IMR-90 (cell line): ENCODE measurements around the gene CSE1L. TPM values are rescaled to one million over a fixed set of nuclear protein-coding genes. Genes with fewer than 3 reads are reported as not detected.

ENCODE experiments used
- ATAC-seq: fragments of 200-7000 bp; cut with Tn5 transposase; 2 replicates; pipeline ENCODE4 v1.9.1; 2020; ENCODE audit warnings: low read depth, mild to moderate bottlenecking, moderate library complexity
- BruUV-seq: library from RNA; stranded (reverse); fragments of 400-500 nt; replicated peaks from 2 replicates; lab custom pipeline; 2021; lab: Mats Ljungman, UMichigan
- CTCF ChIA-PET: fragments of 300-600 bp; formaldehyde crosslinking; extraction: SDS; loops from one replicate; lab custom pipeline; 2021; ENCODE audit warnings: antibody characterized with exemption; lab: Yijun Ruan, JAX
- POLR2A ChIA-PET: fragments of 300-600 bp; sonication (Branson Sonifier 250); formaldehyde crosslinking; loops from one replicate; lab custom pipeline; 2022; ENCODE audit warnings: antibody characterized with exemption; ENCODE audit not compliant: unreplicated experiment; lab: Charles Lee
- DNase-seq: peaks from one replicate; pipeline ENCODE4 v3.0.0; 2013
- H2AFZ ChIP-seq: replicated peaks from 2 replicates; pipeline ENCODE3; 2013; ENCODE audit warnings: low read length, mild to moderate bottlenecking; ENCODE audit not compliant: poor library complexity
- H2AK5ac ChIP-seq: 2 replicates; pipeline ENCODE4 v1.6.1; 2013; ENCODE audit warnings: low read depth, low read length, inconsistent platforms
- H2AK9ac ChIP-seq: replicated peaks from 2 replicates; pipeline ENCODE3; 2013; ENCODE audit warnings: mild to moderate bottlenecking, low read depth, low read length, moderate library complexity; ENCODE audit not compliant: poor library complexity
- H2BK120ac ChIP-seq: 2 replicates; pipeline ENCODE4 v1.6.1; 2013; ENCODE audit warnings: low read depth, low read length, inconsistent platforms
- H2BK15ac ChIP-seq: 3 replicates; pipeline ENCODE4 v1.6.1; 2013; ENCODE audit warnings: low read depth, low read length, inconsistent platforms
- H2BK20ac ChIP-seq: 2 replicates; pipeline ENCODE4 v1.6.1; 2013; ENCODE audit warnings: low read depth, mild to moderate bottlenecking, inconsistent platforms, low read length, moderate library complexity
- H2BK5ac ChIP-seq: 2 replicates; pipeline ENCODE4 v1.6.1; 2013; ENCODE audit warnings: mild to moderate bottlenecking, low read depth, low read length, inconsistent platforms; ENCODE audit not compliant: poor library complexity, severe bottlenecking
- H3K14ac ChIP-seq: replicated peaks from 2 replicates; pipeline ENCODE4 v1.6.1; 2013; ENCODE audit warnings: low read depth, low read length, inconsistent platforms
- H3K18ac ChIP-seq: 2 replicates; pipeline ENCODE4 v1.6.1; 2013; ENCODE audit warnings: low read depth, low read length, control low read depth
- H3K23ac ChIP-seq: 2 replicates; pipeline ENCODE4 v1.6.1; 2013; ENCODE audit warnings: low read depth, low read length, inconsistent platforms
- H3K27ac ChIP-seq: 2 replicates; pipeline ENCODE4 v1.5.1; 2013; ENCODE audit warnings: mild to moderate bottlenecking, control low read depth, low read length; ENCODE audit not compliant: insufficient read depth
- H3K27me3 ChIP-seq: 2 replicates; pipeline ENCODE4 v1.6.1; 2013; ENCODE audit warnings: low read length; ENCODE audit not compliant: control insufficient read depth, insufficient read depth
- H3K36me3 ChIP-seq: 2 replicates; pipeline ENCODE4 v1.6.1; 2013; ENCODE audit warnings: low read length, mixed read lengths; ENCODE audit not compliant: control insufficient read depth, insufficient read depth
- H3K4ac ChIP-seq: 2 replicates; pipeline ENCODE4 v1.6.1; 2013; ENCODE audit warnings: low read depth, low read length, inconsistent platforms
- H3K4me1 ChIP-seq: 2 replicates; pipeline ENCODE4 v1.6.1; 2013; ENCODE audit warnings: low read length, mixed read lengths; ENCODE audit not compliant: control insufficient read depth, insufficient read depth
- H3K4me2 ChIP-seq: 2 replicates; pipeline ENCODE4 v1.6.1; 2013; ENCODE audit warnings: low read depth, mild to moderate bottlenecking, control low read depth, low read length, moderate library complexity
- H3K4me3 ChIP-seq: 2 replicates; pipeline ENCODE4 v1.5.1; 2013; ENCODE audit warnings: low read depth, mild to moderate bottlenecking, control low read depth, low read length, moderate library complexity; ENCODE audit not compliant: insufficient read depth
- H3K56ac ChIP-seq: 2 replicates; pipeline ENCODE4 v1.6.1; 2013; ENCODE audit warnings: low read length, inconsistent platforms; ENCODE audit not compliant: insufficient read depth; ENCODE audit errors: extremely low read depth
- H3K79me1 ChIP-seq, 2 experiments: 2 replicates each; pipeline ENCODE4 v1.6.1; 2013; ENCODE audit warnings: low read length in 2 of 2, inconsistent platforms in 1 of 2, low read depth in 1 of 2
- H3K9ac ChIP-seq: 2 replicates; pipeline ENCODE4 v1.6.1; 2013; ENCODE audit warnings: low read depth, low read length, control low read depth
- H3K9me1 ChIP-seq: 2 replicates; pipeline ENCODE4 v1.6.1; 2013; ENCODE audit warnings: low read length, inconsistent platforms; ENCODE audit not compliant: insufficient read depth
- H3K9me3 ChIP-seq: 2 replicates; pipeline ENCODE4 v1.6.1; 2013; ENCODE audit warnings: low read length; ENCODE audit not compliant: control insufficient read depth, insufficient read depth
- H4K20me1 ChIP-seq: 2 replicates; pipeline ENCODE4 v1.6.1; 2013; ENCODE audit warnings: low read length, inconsistent platforms; ENCODE audit not compliant: insufficient read depth
- H4K5ac ChIP-seq: 2 replicates; pipeline ENCODE4 v1.6.1; 2013; ENCODE audit warnings: mild to moderate bottlenecking, low read depth, low read length, control low read depth
- H4K8ac ChIP-seq, 2 experiments: 2 replicates each; pipeline ENCODE4 v1.6.1; 2013; ENCODE audit warnings: low read depth in 2 of 2, low read length in 2 of 2, control low read depth in 1 of 2, inconsistent platforms in 1 of 2
- H4K91ac ChIP-seq: 2 replicates; pipeline ENCODE4 v1.6.1; 2013; ENCODE audit warnings: low read depth, low read length, inconsistent platforms; ENCODE audit not compliant: insufficient read depth
- BHLHE40 ChIP-seq: fragments of 150-350 bp; IDR thresholded peaks from 2 replicates; pipeline ENCODE4 v1.6.1; 2016; ENCODE audit warnings: mild to moderate bottlenecking, low read depth, low read length
- ELK1 ChIP-seq: fragments of 150-350 bp; IDR thresholded peaks from 2 replicates; pipeline ENCODE4 v1.6.1; 2016; ENCODE audit warnings: low read depth, mild to moderate bottlenecking, low read length, moderate library complexity, borderline replicate concordance
- MAZ ChIP-seq: IDR thresholded peaks from 2 replicates; pipeline ENCODE4 v1.6.1; 2012; ENCODE audit warnings: low read depth, mild to moderate bottlenecking, low read length, improper control_type of control experiment, moderate library complexity, borderline replicate concordance
- RAD21 ChIP-seq: IDR thresholded peaks from 2 replicates; pipeline ENCODE4 v1.6.1; 2012; ENCODE audit warnings: low read length, improper control_type of control experiment
- USF2 ChIP-seq: fragments of 150-350 bp; IDR thresholded peaks from 2 replicates; pipeline ENCODE4 v1.6.1; 2017; ENCODE audit warnings: mild to moderate bottlenecking, antibody characterized with exemption, low read length, low read depth
- WGBS, 2 experiments: methylation state at CpG; one replicate each; pipeline versions ENCODE4 v1.1.5 to v1.1.7; 2013; ENCODE audit warnings: missing lambda C conversion rate in 2 of 2; ENCODE audit not compliant: insufficient read length in 1 of 2; ENCODE audit errors: extremely low coverage in 2 of 2; 5-methylcytosine and 5-hydroxymethylcytosine counted together
- dilution Hi-C: fragments of 300-500 bp; cut with HindIII; formaldehyde crosslinking; loops from one replicate; pipeline ENCODE4 v1.14.3; 2018; ENCODE audit warnings: low sequenced_read_pairs; ENCODE audit not compliant: unreplicated experiment
- in situ Hi-C: fragments of 300-500 bp; cut with MboI; formaldehyde crosslinking; loops from 3 replicates; pipeline ENCODE4 v1.14.3; 2019; ENCODE audit warnings: low sequenced_read_pairs, inconsistent platforms, mixed read lengths
- intact Hi-C: fragments of 100-400 bp; cut with micrococcal nuclease; formaldehyde crosslinking; loops from 2 replicates; pipeline ENCODE4 v1.10.0; 2022
- polyA plus RNA-seq, 3 experiments: library from polyadenylated mRNA; depleted of rRNA; stranded (reverse); fragments of >200 nt; gene quantifications; 2 replicates each; pipeline ENCODE4 v1.2.3, GENCODE V29; 2012; ENCODE audit warnings: low replicate concordance in 1 of 3
- total RNA-seq: library from RNA; depleted of rRNA; stranded (reverse); fragments of >200 nt; gene quantifications from 2 replicates; pipeline ENCODE4 v1.2.3, GENCODE V29; 2012

Gene CSE1L
- total and polyA plus RNA-seq, 2 of the 4 experiments (the other 2 are of a cell fraction), result 34.3 to 81.7 TPM

GRCh38 chr20:49097159-49097558 lies 51.0 kb downstream of the CSE1L start:
- WGBS, 2 experiments, result 95% methylated on average over 4 of the region's 7 CpGs; no CpG with 5 or more reads in 1 of the 2 experiments
- TF ChIP-seq MAZ, result no peak
- TF ChIP-seq BHLHE40, result no peak
- TF ChIP-seq ELK1, result no peak
- no peak for TF ChIP-seq USF2
- TF ChIP-seq RAD21, result no peak
- H4K20me1 ChIP-seq, result no peaks in the 10 kb centered on the region
- no peak overlapping the region for H2BK120ac ChIP-seq
- ChIA-PET CTCF (interaction anchor here (0.6 kb wide), 1 partner anchor 42 kb away, joined by 3 read pairs; no protein-coding TSS in a partner anchor), POLR2A (no interaction called here)
- BruUV-seq, result no TSS peak
- H3K9me1 ChIP-seq, result no peaks in the 10 kb centered on the region
- no peak overlapping the region for H3K4ac ChIP-seq
- H3K79me1 ChIP-seq, result peaks cover 10 to 23% of the 10 kb centered on the region in 2 experiments; a peak in 3 of 4 replicates
- DNase-seq, result no peak
- intact Hi-C loops (no loop called here), in situ Hi-C loops (no loop called here), dilution Hi-C loops (no loop called here)
- no peak overlapping the region for H3K23ac ChIP-seq
- no peak overlapping the region for H3K4me3 ChIP-seq
- no peak overlapping the region for H3K4me2 ChIP-seq
- peaks cover 27% of the 10 kb centered on the region for H3K36me3 ChIP-seq
- H2BK15ac ChIP-seq, result no peak overlapping the region
- no peak overlapping the region for H3K14ac ChIP-seq
- H3K18ac ChIP-seq, result no peak overlapping the region
- no peak overlapping the region for H2AK5ac ChIP-seq
- no peak overlapping the region for H4K8ac ChIP-seq
- no peak overlapping the region for H4K91ac ChIP-seq
- H3K27me3 ChIP-seq, result no peaks in the 10 kb centered on the region
- H3K27ac ChIP-seq, result no peak overlapping the region
- no peak overlapping the region for H3K9ac ChIP-seq
- H2BK20ac ChIP-seq, result no peak overlapping the region
- no peak overlapping the region for H2BK5ac ChIP-seq
- H3K9me3 ChIP-seq, result no peaks in the 10 kb centered on the region
- no peak for ATAC-seq
- H4K5ac ChIP-seq, result no peak overlapping the region
- no peak overlapping the region for H2AFZ ChIP-seq
- H3K4me1 ChIP-seq, result no peaks in the 10 kb centered on the region
- no peak overlapping the region for H2AK9ac ChIP-seq
- H3K56ac ChIP-seq, result no peak overlapping the region
